ENCODE measurements around the gene GPR17. TPM values are rescaled to one million over a fixed set of nuclear protein-coding genes. Genes with fewer than 3 reads are reported as not detected.
A peak's percentile ranks its signal among the peaks of the same experiment; 100 is the strongest.

Gene GPR17
- total RNA-seq, 4 donors from 2014 or later = 0.20 TPM; not detected in 3

- Histone ChIP-seq H3K9me3 (no peaks in the 10 kb centered on the region), H3K4me1 (peaks cover 0 to 8% of the 10 kb centered on the region in 2 donors), H3K27ac (peak overlapping the region; percentile 66 to 81 (median 72)), H3K27me3 (peaks cover 4 to 11% (median 6%) of the 10 kb centered on the region in 3 donors), H3K36me3 (no peaks in the 10 kb centered on the region), H3K4me3 (peak overlapping the region; percentile 67 to 73 (median 70))
- DNase-seq (peak in 1 of 2 donors; percentile 16), ATAC-seq (peak in 1 of 2 donors; percentile 29)
- TF ChIP-seq POLR2A (IDR thresholded peaks at IDR 0.05) = no peak
- in situ Hi-C loops (cut with MboI; ENCODE audit: low sequenced_read_pairs in 4 of 4) (no loop called here), intact Hi-C loops (cut with DNase I; ENCODE audit: low total_unique reads) (no loop called here)
Observed at GRCh38 chr2:127674241-127675209, 28.6 kb downstream of the GPR17 start.

- in situ Hi-C loops (cut with MboI; ENCODE audit: low sequenced_read_pairs in 4 of 4) = no loop called here
- ATAC-seq (peak; percentile 24 to 47), DNase-seq (no peak)
- intact Hi-C loops (cut with DNase I; ENCODE audit: low total_unique reads) = no loop called here
- no peaks in the 10 kb centered on the region for H3K36me3 ChIP-seq
- H3K4me3 ChIP-seq = peak within 1 kb of the TSS; percentile 67 to 73 (median 70)
- TF ChIP-seq POLR2A (IDR thresholded peaks at IDR 0.05) = no peak
- TF ChIP-seq CTCF (IDR thresholded peaks at IDR 0.05 in 4 of 5, conservative IDR thresholded peaks at IDR 0.05 in 1 of 5) = peak in 1 of 5 experiments; percentile 7
- H3K9me3 ChIP-seq = no peaks in the 10 kb centered on the region
- H3K4me1 ChIP-seq = peaks cover 0 to 8% of the 10 kb centered on the region in 2 donors
- peak within 1 kb of the TSS; percentile 66 to 81 (median 72) for H3K27ac ChIP-seq
- peaks cover 4 to 11% (median 6%) of the 10 kb centered on the region in 3 donors for H3K27me3 ChIP-seq
Observed at GRCh38 chr2:127675331-127676261, 29.6 kb downstream of the GPR17 start, which contains the start of gene LIMS2. LIMS2 (minus strand) TSS chr2:127675530; CDS start chr2:127675024, 506 bp downstream.

GRCh38 chr2:127676906-127677305, 31.0 kb downstream of the GPR17 start:
- Histone ChIP-seq H3K36me3 (no peaks in the 10 kb centered on the region), H3K4me1 (peaks cover 6 to 17% of the 10 kb centered on the region in 2 donors), H3K27me3 (peaks cover 4 to 11% (median 6%) of the 10 kb centered on the region in 3 donors), H3K27ac (no peak overlapping the region), H3K4me3 (no peak overlapping the region), H3K9me3 (no peaks in the 10 kb centered on the region)
- in situ Hi-C loops (cut with MboI; ENCODE audit: low sequenced_read_pairs in 4 of 4) = no loop called here
- ATAC-seq = no peak
- intact Hi-C loops (cut with DNase I; ENCODE audit: low total_unique reads) = no loop called here
- TF ChIP-seq CTCF (IDR thresholded peaks at IDR 0.05 in 4 of 5, conservative IDR thresholded peaks at IDR 0.05 in 1 of 5) = no peak
- no peak for TF ChIP-seq POLR2A (IDR thresholded peaks at IDR 0.05)
- no peak for DNase-seq

- Histone ChIP-seq H3K36me3 (no peaks in the 10 kb centered on the region), H3K4me3 (no peak overlapping the region), H3K9me3 (no peaks in the 10 kb centered on the region), H3K27me3 (peaks cover 4 to 11% (median 6%) of the 10 kb centered on the region in 3 donors), H3K4me1 (peaks cover 11 to 17% of the 10 kb centered on the region in 2 donors), H3K27ac (no peak overlapping the region)
- no peak for TF ChIP-seq POLR2A (IDR thresholded peaks at IDR 0.05)
- TF ChIP-seq CTCF (IDR thresholded peaks at IDR 0.05 in 4 of 5, conservative IDR thresholded peaks at IDR 0.05 in 1 of 5) = no peak
- intact Hi-C loops (cut with DNase I; ENCODE audit: low total_unique reads) = no loop called here
- in situ Hi-C loops (cut with MboI; ENCODE audit: low sequenced_read_pairs in 4 of 4) = no loop called here
- DNase-seq (no peak), ATAC-seq (no peak)
Observed at GRCh38 chr2:127678531-127678930, 32.6 kb downstream of the GPR17 start.
